HepG2 (cell line): ENCODE measurements around the gene ST6GALNAC3. TPM values are rescaled to one million over a fixed set of nuclear protein-coding genes. Genes with fewer than 3 reads are reported as not detected.

Experiments used
- ATAC-seq: fragments of 200-7000 bp; cut with Tn5 transposase; 3 replicates; pipeline ENCODE4 v1.9.1; 2020; ENCODE audit warnings: mild to moderate bottlenecking, moderate library complexity
- BruUV-seq: library from RNA; stranded (reverse); fragments of 400-500 nt; replicated peaks from 2 replicates; lab custom pipeline; 2021; lab: Mats Ljungman, UMichigan
- CTCF ChIA-PET: fragments of 300-600 bp; formaldehyde crosslinking; extraction: SDS; loops from one replicate; lab custom pipeline; 2021; ENCODE audit warnings: low total read pairs, inconsistent platforms, low intra/inter-chr PET ratio; lab: Yijun Ruan, JAX
- POLR2A ChIA-PET: fragments of 350-600 bp; sonication (Branson Sonifier 250); formaldehyde crosslinking; loops from one replicate; lab custom pipeline; 2020; ENCODE audit warnings: antibody characterized with exemption, inconsistent platforms; lab: Yijun Ruan, JAX
- DNase-seq: peaks from one replicate; pipeline ENCODE4 v3.0.0-alpha.2; 2015; ENCODE audit warnings: low spot score
- FAIRE-seq: peaks from 3 replicates; lab custom pipeline; 2011; peaks lifted over from hg19 to GRCh38; lab: Jason Lieb, UNC
- H2AFZ ChIP-seq: one replicate; pipeline ENCODE4 v1.6.1; 2011; ENCODE audit warnings: low read length, inconsistent platforms
- H3K27ac ChIP-seq: fragments of 300-600 bp; 3 replicates; pipeline ENCODE4 v1.8.0; 2011; ENCODE audit warnings: mixed run types, mild to moderate bottlenecking, mixed read lengths, low read length, inconsistent platforms; ENCODE audit not compliant: insufficient read depth; ENCODE audit errors: extremely low read length
- H3K27me3 ChIP-seq, 2 experiments: fragments of 200-600 bp in 1 of 2; 2 replicates in 1 of 2; 3 replicates in 1 of 2; pipeline versions ENCODE4 v1.6.0 to v1.8.0; 2011; ENCODE audit warnings: low read length in 2 of 2, mild to moderate bottlenecking in 2 of 2, moderate library complexity in 2 of 2, inconsistent platforms in 1 of 2; ENCODE audit not compliant: insufficient read depth in 2 of 2, control insufficient read depth in 1 of 2
- H3K36me3 ChIP-seq, 2 experiments: fragments of 200-600 bp in 1 of 2; replicated peaks in 1 of 2; 2 replicates in 1 of 2; 3 replicates in 1 of 2; pipeline versions ENCODE4 v1.5.1 to v1.8.0; 2011; ENCODE audit warnings: low read length in 2 of 2, inconsistent platforms in 1 of 2; ENCODE audit not compliant: insufficient read depth in 2 of 2, control insufficient read depth in 1 of 2
- H3K4me1 ChIP-seq: 2 replicates; pipeline ENCODE4 v1.5.1; 2012; ENCODE audit warnings: low read length, inconsistent platforms; ENCODE audit not compliant: insufficient read depth
- H3K4me2 ChIP-seq: 2 replicates; pipeline ENCODE4 v1.6.0; 2011; ENCODE audit warnings: low read depth, low read length, inconsistent platforms
- H3K4me3 ChIP-seq, 3 experiments: fragments of 200-600 bp in 1 of 3; sonication (generic), shearing (Covaris generic) in 1 of 3; replicated peaks in 1 of 3; 2 replicates each; pipeline ENCODE4 v1.5.1; 2011 to 2016; ENCODE audit warnings: low read length in 3 of 3, inconsistent platforms in 2 of 3, low read depth in 2 of 3, mild to moderate bottlenecking in 2 of 3, control low read depth in 1 of 3, mixed read lengths in 1 of 3; ENCODE audit not compliant: insufficient read depth in 1 of 3
- H3K79me2 ChIP-seq: one replicate; pipeline ENCODE4 v1.6.1; 2011; ENCODE audit warnings: low read length, inconsistent platforms; ENCODE audit not compliant: insufficient read depth
- H3K9ac ChIP-seq: 2 replicates; pipeline ENCODE4 v1.6.0; 2011; ENCODE audit warnings: mild to moderate bottlenecking, low read depth, low read length, inconsistent platforms; ENCODE audit not compliant: insufficient read depth
- H3K9me3 ChIP-seq: 2 replicates; pipeline ENCODE4 v1.5.1; 2012; ENCODE audit warnings: mild to moderate bottlenecking, low read length
- H4K20me1 ChIP-seq: 2 replicates; pipeline ENCODE4 v1.6.0; 2011; ENCODE audit warnings: inconsistent platforms, mild to moderate bottlenecking, low read length, moderate library complexity; ENCODE audit not compliant: insufficient read depth
- KIAA2018 ChIP-seq: sonication (generic); formaldehyde crosslinking; IDR thresholded peaks from 2 replicates; pipeline ENCODE4 v1.5.0; 2020; ENCODE audit warnings: mild to moderate bottlenecking, missing genetic modification reagents, borderline replicate concordance
- MED13 ChIP-seq: sonication (generic); formaldehyde crosslinking; IDR thresholded peaks from 2 replicates; pipeline ENCODE4 v1.5.0; 2020; ENCODE audit warnings: missing genetic modification reagents
- NPAS2 ChIP-seq: sonication (generic); formaldehyde crosslinking; IDR thresholded peaks from 2 replicates; pipeline ENCODE4 v1.8.0; 2022; ENCODE audit warnings: mild to moderate bottlenecking, missing genetic modification reagents, borderline replicate concordance
- WGBS: methylation state at CpG from one replicate; pipeline ENCODE4 v1.1.6; 2017; ENCODE audit warnings: low lambda C conversion rate; 5-methylcytosine and 5-hydroxymethylcytosine counted together
- in situ Hi-C: cut with HindIII; loops from 2 replicates; pipeline ENCODE4 v1.10.0; 2017; ENCODE audit warnings: low pct_unique_long_range_greater_than_20kb; ENCODE audit not compliant: extremely low pct_ligation_motif_present
- intact Hi-C: fragments of 100-400 bp; cut with micrococcal nuclease; formaldehyde crosslinking; loops from one replicate; pipeline ENCODE4 v1.10.0; 2022; ENCODE audit not compliant: unreplicated experiment
- polyA plus RNA-seq, 8 experiments: library from polyadenylated mRNA; depleted of rRNA in 3 of 8; stranded (reverse) in 7 of 8; unstranded in 1 of 8; fragments of >200 nt; fragmentation: Illumina TruSeq in 4 of 8; extraction: Trizol in 4 of 8; gene quantifications; 2 replicates each; pipeline versions ENCODE4 v1.2.1 to v1.2.3, GENCODE V29; 2011 to 2016; ENCODE audit warnings: low read depth in 4 of 8, missing spikeins in 1 of 8, mixed read lengths in 1 of 8; ENCODE audit not compliant: insufficient read depth in 1 of 8
- total RNA-seq, 5 experiments: library from RNA; depleted of rRNA; stranded (reverse); fragments of >200 nt; fragmentation: Illumina TruSeq; extraction: Trizol; gene quantifications; 2 replicates each; pipeline ENCODE4 v1.2.3, GENCODE V29; 2016; ENCODE audit warnings: low read depth in 1 of 5

The ST6GALNAC3 gene
- total and polyA plus RNA-seq, 2 of the 13 experiments (the other 11 are each of a cell fraction or from before 2014, with no cell fraction given), result not detected

- TF ChIP-seq KIAA2018 (CRISPR knock-in tag), result no peak
- TF ChIP-seq, all 625 proteins: peak for 0
Measured at GRCh38 chr1:76130992-76131391, 56.4 kb downstream of the ST6GALNAC3 start (continued).

- no peaks in the 10 kb centered on the region; a peak in 1 of 5 replicates for H3K27me3 ChIP-seq
- no peak overlapping the region for H3K27ac ChIP-seq
Measured at GRCh38 chr1:76133977-76134376, 59.4 kb downstream of the ST6GALNAC3 start.

More at GRCh38 chr1:76133977-76134376, 59.4 kb downstream of the ST6GALNAC3 start:
- Histone ChIP-seq H3K9ac (no peak overlapping the region), H2AFZ (no peak overlapping the region), H3K4me3 (no peak overlapping the region), H4K20me1 (no peaks in the 10 kb centered on the region), H3K4me2 (no peak overlapping the region), H3K36me3 (no peaks in the 10 kb centered on the region), H3K4me1 (no peaks in the 10 kb centered on the region), H3K79me2 (no peaks in the 10 kb centered on the region), H3K9me3 (no peaks in the 10 kb centered on the region)
- in situ Hi-C loops, result no loop called here
- CTCF ChIA-PET, result no interaction called here
- TF ChIP-seq NPAS2 (CRISPR knock-in tag) (no peak), MED13 (CRISPR knock-in tag) (no peak)
- ATAC-seq (no peak), DNase-seq (no peak), FAIRE-seq (no peak)
- POLR2A ChIA-PET, result no interaction called here
- intact Hi-C loops, result no loop called here
- BruUV-seq, result no TSS peak
- WGBS, result 34% methylated on average over 2 of the region's 2 CpGs
